Measurements from ENCODE around the gene SMAD6.

- TF ChIP-seq CTCF (IDR thresholded peaks at IDR 0.05): no peak
- TF ChIP-seq POLR2AphosphoS5 (IDR thresholded peaks at IDR 0.05): no peak
- TF ChIP-seq EP300 (IDR thresholded peaks at IDR 0.05): no peak
Measured at GRCh38 chr15:66830358-66830757, 128.3 kb downstream of the SMAD6 start.
